ENCODE results near the gene ANKRD24.
"Not testable (repeated sequence)": the region's sequence is repeated elsewhere in the genome, so short reads cannot be mapped to it uniquely, and the experiment has no call there.

ANKRD24 gene

DNA sequence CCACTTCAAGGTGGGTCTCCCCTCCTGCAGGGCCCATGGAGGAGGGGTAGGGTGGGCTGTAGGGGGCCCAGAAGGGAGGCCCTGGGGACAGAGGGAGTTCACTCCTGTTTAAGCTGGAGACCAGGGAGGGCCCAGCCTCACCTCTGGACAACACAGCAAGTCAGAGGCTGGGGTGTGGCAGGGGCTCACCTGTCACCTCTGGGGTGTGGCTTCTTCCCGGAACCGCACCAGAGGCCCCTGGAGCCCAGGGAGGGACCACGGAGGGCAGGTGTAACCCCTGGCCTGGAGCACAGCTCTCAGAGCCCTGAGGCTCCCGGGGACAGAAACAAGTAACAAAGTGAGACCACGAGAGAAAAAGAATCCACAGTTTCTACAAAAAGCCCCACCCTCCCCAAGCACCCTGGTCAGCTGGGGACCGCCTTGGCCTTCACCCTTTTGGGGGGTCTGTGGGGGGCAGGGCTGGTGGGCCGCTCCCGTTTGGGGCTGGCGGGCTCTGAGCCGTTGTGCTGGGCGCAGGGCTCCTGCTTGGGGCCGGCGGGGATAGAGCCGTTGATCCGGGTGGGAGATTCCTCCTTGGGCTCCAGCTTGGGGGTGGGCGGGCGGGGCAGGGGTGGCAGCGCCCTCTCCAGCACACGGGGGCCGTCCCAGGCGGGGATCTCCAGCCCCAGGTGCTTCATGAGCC lies 8.1 kb upstream of the ANKRD24 start:
- DNase-seq, result no peak

DNA sequence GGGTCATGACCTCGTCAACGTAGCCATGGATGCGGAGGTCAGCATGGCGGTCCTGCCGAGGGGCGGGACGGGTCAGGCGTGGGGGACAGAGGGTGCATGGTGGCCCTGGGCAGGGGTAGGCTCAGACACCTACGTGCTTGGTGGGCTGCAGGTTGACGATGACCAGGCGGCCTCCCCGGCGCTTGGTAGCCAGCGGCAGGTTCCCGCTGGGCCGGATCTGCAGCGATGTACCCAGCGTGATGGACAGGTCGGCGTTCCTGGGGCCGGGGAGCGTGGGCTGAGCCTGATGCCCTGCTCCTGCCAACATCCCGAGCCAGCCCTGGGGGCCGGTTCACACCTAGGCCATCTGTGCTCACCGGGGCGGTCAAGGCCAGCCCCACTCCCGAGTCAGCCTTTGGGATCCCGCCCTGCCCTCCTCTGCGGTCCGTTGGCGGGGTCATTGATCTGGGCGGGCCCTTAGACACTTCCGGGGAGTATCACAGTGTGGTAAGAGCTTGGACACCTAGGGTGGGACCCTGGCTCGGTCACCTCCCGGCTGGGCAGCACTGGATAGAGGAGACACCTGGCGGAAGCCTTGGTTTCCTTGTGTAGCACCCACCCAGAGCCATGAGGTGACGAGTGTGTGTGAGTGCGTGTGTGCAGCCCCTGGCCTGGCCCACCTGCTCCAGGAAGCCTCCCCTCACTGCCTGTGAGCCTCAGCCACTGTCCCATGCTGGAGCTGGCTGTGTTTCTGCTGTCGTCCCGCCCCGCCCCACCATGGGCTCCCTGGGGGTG lies 7.4 kb upstream of the ANKRD24 start:
- DNase-seq, result no peak

DNA sequence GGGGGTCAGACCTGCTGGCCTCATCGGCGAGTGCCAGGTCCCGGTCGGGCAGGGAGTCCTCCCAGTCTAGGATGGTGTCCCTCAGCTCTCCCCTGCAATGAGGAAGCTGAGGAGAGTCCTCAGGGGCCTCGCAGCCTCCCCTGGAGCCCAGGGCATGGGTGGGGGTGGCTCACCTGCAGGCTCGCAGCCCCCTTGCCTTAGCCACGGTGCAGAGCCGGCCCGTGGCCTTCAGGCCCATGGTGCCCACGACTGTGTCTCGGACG lies 6.9 kb upstream of the ANKRD24 start:
- DNase-seq, result no peak

DNA sequence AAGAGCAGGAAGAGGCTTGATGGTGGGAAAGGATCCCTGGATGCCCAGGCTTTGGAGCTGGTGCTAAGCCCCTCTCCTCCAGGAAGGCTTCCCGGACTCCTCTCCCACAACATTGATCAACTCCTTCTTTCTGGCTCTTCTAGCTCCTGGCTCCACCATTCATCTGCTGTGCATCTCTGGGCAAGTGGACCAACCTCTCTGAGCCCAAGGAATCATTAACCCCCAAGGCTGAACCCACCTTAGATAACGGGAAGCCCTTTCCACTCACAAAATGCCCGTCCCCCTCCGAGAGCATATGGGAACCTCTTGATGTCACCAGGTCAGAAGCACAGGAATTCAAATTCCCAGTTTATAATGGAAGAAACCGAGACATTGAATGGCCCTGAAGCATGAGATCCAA lies 5.3 kb upstream of the ANKRD24 start:
- no peak for DNase-seq

DNA sequence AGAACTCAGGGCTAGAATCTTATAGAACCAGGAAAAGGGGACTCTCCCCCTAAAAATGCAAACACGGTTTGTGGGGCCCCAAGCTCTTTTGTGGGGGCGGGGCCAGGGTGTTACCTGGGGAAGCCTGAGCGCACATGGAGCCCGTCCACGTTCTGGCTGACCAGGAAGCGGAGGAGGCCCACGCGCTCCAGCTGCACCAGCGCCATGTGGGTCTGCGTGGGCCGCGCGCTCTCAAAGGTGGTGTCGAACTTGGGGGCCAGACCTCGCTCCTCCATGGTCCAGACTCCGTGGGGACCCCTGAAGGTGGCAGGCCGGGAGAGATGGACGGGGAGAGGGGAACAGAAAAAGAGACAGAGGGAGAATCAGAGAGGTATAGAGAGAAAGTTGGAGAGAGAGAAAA lies 3.5 kb upstream of the ANKRD24 start:
- no peak for DNase-seq

DNA sequence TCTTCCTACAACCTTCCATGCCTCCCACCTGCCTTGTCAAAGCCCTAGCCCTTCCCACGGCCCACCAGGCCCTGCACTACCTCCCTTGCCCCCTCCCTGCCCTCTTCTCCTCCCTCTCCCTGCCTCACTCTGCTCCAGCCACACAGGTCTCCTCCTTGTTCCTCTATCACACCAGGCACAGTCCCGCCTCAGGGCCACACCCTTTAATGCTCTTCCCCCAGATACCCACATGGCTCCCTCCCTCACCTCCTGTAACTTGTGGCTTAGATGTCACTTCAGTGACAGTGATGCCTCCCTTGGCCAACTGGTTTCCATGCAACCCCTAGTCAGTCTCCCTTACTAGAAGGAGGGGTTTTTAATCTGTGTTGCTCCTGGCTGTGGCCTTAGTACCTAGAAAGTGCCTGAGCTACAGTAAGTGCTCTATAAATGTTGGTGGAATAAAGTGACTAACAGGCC lies 1.4 kb upstream of the ANKRD24 start:
- no peak for DNase-seq

DNA sequence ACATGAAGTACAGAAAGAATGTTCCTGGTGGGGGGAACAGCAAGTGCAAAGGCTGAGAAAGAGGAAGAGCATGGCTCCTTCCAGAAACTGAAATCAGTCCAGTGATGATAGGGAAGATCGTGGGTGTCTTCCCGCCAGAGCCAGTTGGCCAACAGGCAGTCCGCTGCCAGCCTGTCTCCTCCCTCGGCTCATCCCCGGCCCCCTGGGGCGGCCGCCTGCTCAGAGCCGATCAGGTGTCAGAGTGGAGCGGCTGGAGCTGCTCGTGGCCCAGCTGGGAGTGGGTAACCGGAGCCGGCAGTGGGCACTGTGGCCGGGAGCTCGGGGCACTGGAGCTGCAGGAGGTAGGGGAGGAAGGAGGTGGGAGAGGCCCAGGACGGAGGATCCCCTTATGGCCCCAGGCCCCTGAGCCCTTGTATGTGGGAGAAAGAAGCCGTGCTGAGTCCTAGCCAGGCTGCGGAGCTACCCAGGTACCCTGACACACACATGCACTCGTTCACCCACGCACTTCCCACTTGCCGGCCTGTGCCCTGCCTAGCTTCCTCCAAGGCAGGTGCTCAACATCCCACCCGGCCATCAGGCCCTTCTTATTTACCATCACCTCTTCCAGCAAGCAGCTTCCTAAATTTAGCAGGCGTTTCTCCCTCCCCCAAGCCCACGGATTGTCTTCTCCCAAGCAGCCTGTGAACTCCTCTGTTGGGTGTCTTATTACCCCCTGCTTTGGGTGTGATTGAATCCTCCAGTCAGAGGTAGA lies 1.7 kb downstream of the ANKRD24 start:
- peak; percentile 73 for DNase-seq

DNA sequence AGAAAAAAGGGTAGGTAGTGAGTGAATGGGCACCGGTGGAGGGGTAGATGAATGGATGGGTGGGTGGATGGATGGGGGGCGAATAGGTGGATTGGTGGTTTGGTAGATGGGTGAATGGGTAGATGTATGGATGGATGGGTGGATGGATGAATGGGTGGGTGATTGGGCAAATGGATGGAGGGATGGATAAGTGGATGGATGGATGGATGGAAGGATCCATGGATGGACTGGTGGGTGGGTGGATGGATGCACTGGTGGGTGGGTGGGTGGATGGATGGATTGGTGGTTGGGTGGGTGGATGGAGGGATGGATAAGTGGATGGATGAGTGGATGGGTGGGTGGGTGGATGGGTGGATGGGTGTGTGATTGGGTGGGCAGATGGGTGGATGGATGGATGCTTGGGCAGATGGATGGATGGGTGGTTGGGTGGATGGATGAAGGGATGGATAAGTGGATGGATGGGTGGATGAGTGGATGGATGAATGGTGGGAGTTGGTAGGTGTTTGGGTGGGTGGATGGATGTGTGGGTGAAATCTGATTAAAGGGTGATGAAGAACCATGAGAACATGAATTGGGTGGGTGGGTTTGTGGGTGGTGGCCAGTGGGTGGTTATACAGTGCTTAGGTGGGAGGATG lies 2.3 kb downstream of the ANKRD24 start:
- DNase-seq, result no peak

DNA sequence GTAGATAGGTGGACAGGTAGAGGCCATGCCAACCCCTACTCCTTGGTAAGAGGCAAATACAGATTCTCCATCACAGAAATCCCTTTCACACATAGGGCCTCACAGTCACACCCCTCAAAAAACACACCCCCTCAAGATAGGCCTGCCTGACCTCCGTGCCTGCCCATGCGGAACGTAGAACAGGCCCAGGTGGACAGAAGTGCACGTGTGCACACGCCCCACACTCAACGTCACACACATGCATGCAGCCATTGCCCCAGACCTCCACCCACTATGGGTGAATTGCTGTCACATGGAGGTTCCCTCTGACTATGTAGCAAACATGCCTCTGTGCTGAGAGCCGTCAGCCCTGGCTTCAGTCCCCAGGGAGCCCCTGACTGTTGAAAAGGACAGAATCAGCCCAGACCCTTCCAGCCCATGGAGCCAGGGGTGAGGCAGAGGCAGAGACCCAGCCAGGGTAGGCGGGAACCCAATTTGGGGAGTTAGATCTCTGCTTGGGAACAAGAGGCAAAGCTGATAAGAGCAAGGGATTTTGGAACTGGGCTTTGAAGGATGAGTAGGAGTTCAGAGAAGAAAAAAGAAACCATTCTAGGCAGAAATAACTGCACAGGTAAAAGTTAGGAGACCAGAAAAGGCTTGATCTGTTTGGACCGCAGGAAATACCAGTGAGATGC lies 3.1 kb downstream of the ANKRD24 start:
- DNase-seq, result no peak

DNA sequence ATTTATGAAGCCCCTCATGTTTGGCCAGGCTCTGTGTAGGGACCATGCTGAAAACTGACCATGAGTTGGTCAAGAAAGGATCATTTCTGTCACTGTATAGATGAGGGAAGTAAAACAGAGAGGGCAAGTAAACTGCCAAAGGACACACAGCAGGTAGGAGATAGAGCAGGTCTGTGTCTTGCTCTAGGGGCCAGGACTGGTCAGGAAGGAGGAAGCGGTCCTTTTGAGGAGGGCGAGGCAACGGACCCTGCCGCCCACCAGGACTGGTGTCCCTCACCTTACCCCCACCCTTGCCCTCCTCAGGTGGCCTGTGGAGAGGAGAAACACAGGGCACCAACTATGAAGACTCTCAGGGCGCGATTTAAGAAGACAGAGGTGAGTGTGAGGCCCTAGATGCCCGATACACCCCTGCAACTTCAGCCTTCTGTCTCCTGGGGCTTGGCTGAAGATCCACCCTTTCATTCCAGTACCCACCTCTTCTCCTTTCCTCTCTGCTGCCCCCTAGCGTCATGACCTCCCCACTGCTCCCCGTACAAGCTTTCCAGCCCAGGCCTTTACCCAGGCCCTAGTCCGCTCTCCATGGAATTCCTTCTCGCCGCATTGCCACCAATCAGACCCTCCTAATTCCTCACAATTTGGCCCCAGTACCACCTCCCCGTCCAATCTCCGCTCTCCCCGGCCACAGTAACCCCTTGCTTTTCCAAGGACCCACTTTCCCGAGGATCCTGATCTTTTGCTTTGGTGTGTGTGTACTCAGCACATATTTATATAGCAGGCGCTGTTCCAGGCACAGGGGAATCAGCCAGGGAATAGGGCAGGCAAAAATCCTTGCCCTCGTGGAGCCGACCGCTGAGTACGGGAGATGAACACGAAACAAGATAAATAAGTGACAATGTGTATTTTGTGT lies 3.9 kb downstream of the ANKRD24 start:
- peak; percentile 13 for DNase-seq

DNA sequence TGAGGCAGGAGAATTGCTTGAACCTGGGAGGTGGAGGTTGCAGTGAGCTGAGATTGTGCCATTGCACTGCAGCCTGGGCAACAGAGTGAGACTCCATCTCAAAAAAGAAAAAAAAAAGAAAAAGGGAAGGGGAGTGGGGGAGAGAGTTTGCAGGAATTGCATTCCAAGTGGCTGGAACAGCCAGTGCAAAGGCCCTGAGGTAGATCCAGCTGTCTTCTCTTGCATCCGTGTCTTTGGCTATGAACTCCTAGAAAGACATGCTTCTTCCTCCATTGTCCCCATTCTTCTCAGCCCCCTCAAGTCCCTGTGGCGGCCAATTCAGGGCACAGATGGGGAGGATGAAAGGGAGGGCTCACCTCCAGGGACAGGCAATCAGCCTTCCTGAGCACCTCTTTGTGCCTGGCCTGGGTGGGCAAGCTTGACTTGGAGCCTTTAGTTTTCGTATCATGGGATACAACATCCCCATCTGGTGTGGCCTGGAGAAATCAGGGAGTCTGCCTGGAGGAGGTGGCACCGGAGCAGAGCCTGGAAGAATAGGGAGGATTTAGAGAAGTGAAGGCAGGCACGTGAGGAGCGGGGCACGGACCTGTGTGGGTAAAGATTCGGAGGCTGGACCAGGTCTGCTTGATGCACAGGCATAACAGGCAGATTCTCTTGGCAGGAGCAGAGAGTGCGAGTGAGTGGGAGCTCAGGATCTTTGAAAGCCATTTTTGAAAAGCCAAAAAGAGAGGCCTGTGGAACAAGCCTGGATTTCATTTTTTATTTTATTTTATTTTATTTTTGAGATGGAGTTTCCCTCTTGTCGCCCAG lies 5.0 kb downstream of the ANKRD24 start:
- DNase-seq, result no peak

DNA sequence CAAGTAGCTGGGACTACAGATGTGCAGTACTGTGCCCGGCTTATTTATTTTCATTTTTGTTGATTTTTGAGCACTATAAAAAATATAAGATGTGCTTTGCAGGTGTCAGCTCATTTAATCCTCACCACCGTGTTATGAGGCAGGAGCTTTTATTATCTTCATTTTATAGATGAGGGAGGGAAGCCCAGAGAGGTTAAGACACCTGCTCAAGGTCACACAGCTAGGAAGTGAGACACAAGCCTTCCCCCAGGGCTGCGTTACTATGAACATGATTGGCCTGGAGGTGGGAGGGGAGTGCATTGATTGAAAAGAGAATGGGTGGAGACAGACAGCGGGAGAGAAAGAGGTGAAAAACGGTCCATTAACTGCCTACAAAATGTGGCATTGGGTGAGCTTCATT lies 7.2 kb downstream of the ANKRD24 start:
- no peak for DNase-seq

DNA sequence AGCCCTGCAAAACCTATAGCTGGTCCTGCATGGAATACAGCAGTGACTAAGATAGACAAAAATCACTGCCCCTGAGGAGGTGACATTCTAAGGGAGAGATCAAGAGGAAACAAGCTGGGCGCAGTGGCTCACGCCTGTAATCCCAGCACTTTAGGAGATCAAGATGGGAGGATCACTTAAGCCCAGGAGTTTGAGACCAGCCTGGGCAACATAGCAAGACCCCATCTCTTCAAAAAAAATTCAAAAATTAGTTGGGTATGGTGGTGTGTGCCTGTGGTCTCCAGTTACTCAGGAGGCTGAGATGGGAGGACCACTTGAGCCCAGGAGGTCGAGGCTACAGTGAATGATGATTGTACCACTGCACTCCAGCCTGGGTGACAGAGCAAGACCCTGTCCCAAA lies 10.0 kb downstream of the ANKRD24 start:
- not testable (repeated sequence) for DNase-seq

DNA sequence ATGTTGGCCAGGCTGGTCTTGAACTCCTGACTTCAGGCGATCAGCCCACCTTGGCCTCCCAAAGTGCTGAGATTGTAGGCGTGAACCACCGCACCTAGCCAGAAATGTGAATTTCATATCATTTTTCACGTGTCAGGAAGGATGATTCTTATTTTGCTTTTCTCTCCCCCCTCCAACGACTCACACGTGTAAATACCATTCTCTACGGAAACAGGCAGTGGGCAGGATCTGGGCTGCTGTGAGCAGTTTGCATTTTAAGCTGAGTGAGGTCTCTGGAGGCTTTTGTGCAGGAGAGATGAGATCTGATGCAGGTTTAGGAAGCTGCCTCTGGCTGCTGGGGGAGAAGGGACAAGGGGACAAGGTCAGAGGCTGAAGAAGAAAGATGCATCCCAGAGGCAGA lies 11.9 kb downstream of the ANKRD24 start:
- DNase-seq, result no peak

DNA sequence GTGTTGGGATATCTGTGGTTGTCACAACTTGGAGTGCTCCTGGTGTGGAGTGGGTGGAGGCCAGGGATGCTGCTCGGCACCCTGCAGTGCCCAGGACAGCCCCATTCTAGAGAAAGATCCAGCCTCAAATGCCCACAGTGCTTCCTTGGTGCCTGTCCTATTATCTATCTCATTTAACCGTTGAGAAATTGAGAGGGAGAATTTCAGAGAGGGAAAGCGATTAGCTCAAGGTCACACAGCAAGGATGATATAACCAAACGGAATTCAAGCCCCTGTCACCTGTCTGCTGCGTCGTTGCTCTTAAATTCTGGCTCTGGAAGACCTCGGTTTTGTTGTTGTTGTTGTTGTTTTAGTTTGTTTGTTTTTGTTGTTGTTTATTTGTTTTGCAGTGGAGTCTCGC lies 13.5 kb downstream of the ANKRD24 start:
- DNase-seq, result no peak

DNA sequence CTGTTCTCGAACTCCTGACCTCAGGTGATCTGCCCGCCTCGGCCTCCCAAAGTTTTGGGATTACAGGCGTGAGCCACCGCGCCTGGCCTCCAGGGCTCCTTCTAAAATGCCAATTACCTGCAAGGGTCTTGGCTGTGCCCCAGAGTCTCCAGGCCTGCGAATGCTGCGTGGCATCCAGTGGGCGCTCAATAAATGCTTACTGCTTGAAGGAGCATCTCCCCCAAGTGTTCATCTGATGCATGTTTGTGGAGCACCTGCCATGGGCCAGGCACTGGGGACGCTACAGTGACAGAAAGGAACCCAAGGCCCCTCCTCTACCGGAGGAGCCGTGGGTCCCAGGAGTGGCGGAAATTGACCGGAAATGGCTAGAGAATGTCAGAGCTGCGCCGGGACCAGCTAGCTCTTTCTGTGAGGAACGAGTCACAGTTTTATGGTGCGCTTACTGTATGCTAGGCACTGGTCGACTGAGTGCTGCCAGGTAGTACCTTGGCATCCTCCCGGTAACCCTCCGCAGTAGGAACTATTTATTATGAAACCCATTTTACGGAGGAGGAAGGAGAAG lies 14.2 kb downstream of the ANKRD24 start:
- no peak for DNase-seq

DNA sequence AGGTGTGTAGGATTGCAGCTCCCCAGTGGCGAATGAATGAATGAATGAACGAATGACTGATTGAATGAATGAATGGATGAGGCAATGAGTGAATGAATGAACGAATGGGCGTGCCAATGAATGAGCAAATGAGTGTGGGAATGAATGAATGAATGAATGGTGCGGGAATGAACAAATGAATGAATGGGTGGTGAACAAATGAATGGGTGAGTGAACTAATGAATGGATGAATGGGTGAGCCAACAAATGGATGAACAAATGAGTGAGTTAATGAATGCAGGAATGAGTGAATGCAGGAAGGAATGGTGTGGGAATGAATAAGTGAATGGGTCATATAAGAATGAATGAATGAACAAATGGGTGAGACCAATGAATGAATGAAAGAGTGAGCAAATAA lies 14.7 kb downstream of the ANKRD24 start:
- DNase-seq, result no peak

DNA sequence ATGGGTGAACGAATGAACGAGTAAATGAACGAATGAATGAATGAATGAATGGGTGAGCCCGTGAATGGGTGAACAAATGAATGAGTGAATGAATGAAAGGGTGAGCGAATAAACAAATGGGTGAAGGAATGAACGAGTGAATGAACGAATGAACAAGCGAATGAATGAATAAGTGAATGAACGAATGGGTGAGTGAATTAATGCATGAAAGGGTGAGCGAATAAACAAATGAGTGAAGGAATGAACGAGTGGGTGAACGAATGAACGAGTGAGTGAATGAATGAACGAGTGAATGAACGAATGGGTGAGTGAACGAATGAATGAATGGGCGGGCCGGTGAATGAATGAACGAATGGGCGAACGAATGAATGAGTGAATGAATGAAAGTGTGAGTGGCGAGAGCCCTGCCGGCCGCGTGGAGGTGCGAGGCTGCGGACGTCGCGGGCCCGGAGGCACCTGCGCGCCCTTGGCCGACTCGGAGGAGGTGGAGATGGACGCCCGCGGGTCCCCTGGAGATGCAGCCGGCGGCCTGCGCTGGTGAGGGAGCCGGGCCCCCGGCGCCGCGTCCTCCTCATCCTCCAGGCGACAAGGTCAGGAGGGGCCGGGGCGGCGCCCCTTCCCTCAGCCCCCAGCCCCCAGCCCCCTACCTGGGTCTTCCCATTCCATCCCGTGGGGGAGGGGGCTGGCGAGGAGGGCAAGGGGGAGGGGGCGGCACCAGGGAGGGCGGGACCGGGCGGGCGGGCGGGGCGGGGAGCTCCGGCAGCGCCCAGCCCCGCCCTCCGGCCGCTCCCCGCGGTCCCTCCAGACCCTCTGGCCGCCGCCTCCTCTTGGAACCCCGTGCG lies 15.4 kb downstream of the ANKRD24 start:
- no peak for DNase-seq

DNA sequence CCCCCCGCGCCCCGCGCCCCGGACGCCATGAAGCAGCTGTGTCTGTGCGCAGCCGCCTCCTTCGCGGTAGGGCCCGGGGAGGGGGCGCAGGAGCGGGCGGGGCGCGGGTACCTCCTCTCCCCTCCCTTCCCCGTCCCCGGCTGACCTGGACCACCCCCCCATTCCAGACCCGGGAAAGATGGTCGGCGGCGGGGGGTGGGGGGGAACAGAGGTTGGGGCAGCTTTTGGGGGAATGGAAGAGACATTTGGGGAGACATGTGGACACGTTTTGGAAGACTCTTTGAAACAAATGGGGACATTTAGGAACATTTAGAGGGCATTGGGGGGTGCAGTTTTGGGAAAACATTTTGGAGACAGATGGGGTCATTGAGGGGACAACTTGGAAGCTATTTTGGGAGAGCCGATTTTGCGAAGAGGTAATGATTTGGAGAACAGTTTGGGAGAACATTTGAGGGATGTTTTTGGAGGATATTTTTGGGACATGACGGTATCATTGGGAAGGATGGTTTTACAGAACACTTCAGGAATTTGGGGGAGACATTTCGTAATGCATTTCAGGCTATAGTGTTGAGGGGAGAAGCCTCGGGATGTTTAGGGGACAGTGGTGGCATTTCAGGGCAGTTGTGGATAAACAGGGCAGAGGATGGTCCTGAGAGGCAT lies 16.1 kb downstream of the ANKRD24 start:
- no peak for DNase-seq

Measured in NCI-H524 treated with DMSO at 0.1 percent for 48 hours (cell line).